Measurements from ENCODE around the gene DNAJC1. TPM values are rescaled to one million over a fixed set of nuclear protein-coding genes. Genes with fewer than 3 reads are reported as not detected.

The DNAJC1 gene
- total RNA-seq, 5 donors from 2014 or later (not counting 1 experiment from before 2014, with no cell fraction given), result 12.8 to 23.1 (median 16.7) TPM

GRCh38 chr10:21894648-21895342, 108.7 kb downstream of the DNAJC1 start:
- Mint-ChIP-seq H3K4me1 (peaks cover 10 to 14% (median 13%) of the 10 kb centered on the region in 3 donors), H3K36me3 (peaks cover 66% of the 10 kb centered on the region), H3K4me3 (no peak overlapping the region), H3K27ac (no peak overlapping the region), H3K27me3 (no peaks in the 10 kb centered on the region), H3K9me3 (peaks cover 13 to 34% (median 21%) of the 10 kb centered on the region in 3 donors)
- Histone ChIP-seq H3K4me3 (ENCODE audit: control insufficient read depth in 1 of 2, extremely low read depth in 1 of 2, low read length in 1 of 2) (no peak overlapping the region), H3K36me3 (ENCODE audit: control insufficient read depth in 2 of 2, extremely low read depth in 1 of 2, insufficient read depth in 1 of 2, low read length in 1 of 2) (peaks cover 7 to 11% of the 10 kb centered on the region in 2 donors), H3K27me3 (replicated peaks in 1 of 2; ENCODE audit: control insufficient read depth in 2 of 2, extremely low read depth in 1 of 2, insufficient read depth in 2 of 2, low read length in 1 of 2) (no peaks in the 10 kb centered on the region), H3K9me3 (no peaks in the 10 kb centered on the region), H3K27ac (ENCODE audit: low read length) (no peak overlapping the region), H3K4me1 (ENCODE audit: control insufficient read depth in 1 of 2, extremely low read depth in 1 of 2, insufficient read depth in 2 of 2, low read length in 2 of 2) (peaks cover 7 to 13% of the 10 kb centered on the region in 2 experiments)
- ChIA-PET CTCF (no interaction called here), POLR2A (no interaction called here)
- whole genome bisulfite sequencing (ENCODE audit: insufficient coverage), result 100% methylated on average over 2 of the region's 4 CpGs
- DNase-seq (no peak), ATAC-seq (replicated peaks in 1 of 4) (no peak)

- Histone ChIP-seq H3K4me1 (ENCODE audit: control insufficient read depth in 1 of 2, extremely low read depth in 1 of 2, insufficient read depth in 2 of 2, low read length in 2 of 2) (peaks cover 19 to 21% of the 10 kb centered on the region in 2 experiments), H3K27me3 (replicated peaks in 1 of 2; ENCODE audit: control insufficient read depth in 2 of 2, extremely low read depth in 1 of 2, insufficient read depth in 2 of 2, low read length in 1 of 2) (no peaks in the 10 kb centered on the region), H3K4me3 (ENCODE audit: control insufficient read depth in 1 of 2, extremely low read depth in 1 of 2, low read length in 1 of 2) (no peak overlapping the region), H3K36me3 (ENCODE audit: control insufficient read depth in 2 of 2, extremely low read depth in 1 of 2, insufficient read depth in 1 of 2, low read length in 1 of 2) (peaks cover 0 to 8% of the 10 kb centered on the region in 2 donors), H3K27ac (ENCODE audit: low read length) (no peak overlapping the region), H3K9me3 (no peaks in the 10 kb centered on the region)
- ChIA-PET CTCF (interaction anchor here in 1 of 2 donors (0.5 kb wide), 1 partner anchor 99 kb away, joined by 5 read pairs; no protein-coding TSS in a partner anchor), POLR2A (no interaction called here)
- ATAC-seq (replicated peaks in 1 of 4) (peak in 3 of 4 experiments; percentile 51 to 62 (median 56)), DNase-seq (peak in 1 of 35 experiments; percentile 9)
- H3K4me3 Mint-ChIP-seq, result no peak overlapping the region
- H3K27me3 Mint-ChIP-seq, result no peaks in the 10 kb centered on the region
- no CpG with 5 or more reads among the region's 3 CpGs for WGBS (ENCODE audit: insufficient coverage)
- peak overlapping the region in 1 of 2 donors; percentile 13 for H3K27ac Mint-ChIP-seq
- H3K36me3 Mint-ChIP-seq, result peaks cover 46% of the 10 kb centered on the region
- peaks cover 13 to 34% (median 23%) of the 10 kb centered on the region in 3 donors for H3K9me3 Mint-ChIP-seq
- H3K4me1 Mint-ChIP-seq, result peaks cover 35 to 43% (median 38%) of the 10 kb centered on the region in 3 donors
Measured at GRCh38 chr10:21891439-21891838, 112.1 kb downstream of the DNAJC1 start.

GRCh38 chr10:21889477-21890275, 113.9 kb downstream of the DNAJC1 start:
- Mint-ChIP-seq H3K4me1 (peaks cover 35 to 46% (median 38%) of the 10 kb centered on the region in 3 donors), H3K27ac (no peak overlapping the region)

GRCh38 chr10:21888959-21889358, 114.6 kb downstream of the DNAJC1 start:
- H3K4me3 Mint-ChIP-seq, result peak overlapping the region in 1 of 3 donors; percentile 52
- Histone ChIP-seq H3K4me3 (ENCODE audit: control insufficient read depth in 1 of 2, extremely low read depth in 1 of 2, low read length in 1 of 2) (no peak overlapping the region), H3K27ac (ENCODE audit: low read length) (no peak overlapping the region), H3K9me3 (no peaks in the 10 kb centered on the region), H3K36me3 (ENCODE audit: control insufficient read depth in 2 of 2, extremely low read depth in 1 of 2, insufficient read depth in 1 of 2, low read length in 1 of 2) (no peaks in the 10 kb centered on the region), H3K27me3 (replicated peaks in 1 of 2; ENCODE audit: control insufficient read depth in 2 of 2, extremely low read depth in 1 of 2, insufficient read depth in 2 of 2, low read length in 1 of 2) (no peaks in the 10 kb centered on the region), H3K4me1 (ENCODE audit: control insufficient read depth in 1 of 2, extremely low read depth in 1 of 2, insufficient read depth in 2 of 2, low read length in 2 of 2) (peaks cover 19 to 21% of the 10 kb centered on the region in 2 experiments)
- no peaks in the 10 kb centered on the region for H3K27me3 Mint-ChIP-seq
- WGBS (ENCODE audit: insufficient coverage), result no CpG with 5 or more reads among the region's 5 CpGs
- peaks cover 43% of the 10 kb centered on the region for H3K36me3 Mint-ChIP-seq
- DNase-seq (peak in 16 of 35 experiments; percentile 2 to 47 (median 9)), ATAC-seq (replicated peaks in 1 of 4) (peak; percentile 52 to 85 (median 77))
- H3K4me1 Mint-ChIP-seq, result peaks cover 35 to 46% (median 38%) of the 10 kb centered on the region in 3 donors
- H3K27ac Mint-ChIP-seq, result peak overlapping the region in 1 of 2 donors; percentile 22
- CTCF ChIA-PET, result interaction anchor here (0.6 to 0.7 kb wide), 4 partner anchors 11 to 73 kb away, joined by 3 to 7 read pairs (median 4); no protein-coding TSS in a partner anchor
- POLR2A ChIA-PET, result interaction anchor here in 1 of 2 donors (0.5 to 0.6 kb wide), 2 partner anchors 117 to 856 kb away, joined by 3 to 4 read pairs; no protein-coding TSS in a partner anchor
- peaks cover 23 to 37% (median 32%) of the 10 kb centered on the region in 3 donors for H3K9me3 Mint-ChIP-seq

More at GRCh38 chr10:21889477-21890275, 113.9 kb downstream of the DNAJC1 start:
- DNase-seq (no peak), ATAC-seq (replicated peaks in 1 of 4) (peak in 1 of 4 experiments; percentile 40)
- no peaks in the 10 kb centered on the region for H3K27me3 Mint-ChIP-seq
- Histone ChIP-seq H3K4me1 (ENCODE audit: control insufficient read depth in 1 of 2, extremely low read depth in 1 of 2, insufficient read depth in 2 of 2, low read length in 2 of 2) (peaks cover 19 to 21% of the 10 kb centered on the region in 2 experiments), H3K27ac (ENCODE audit: low read length) (no peak overlapping the region), H3K9me3 (no peaks in the 10 kb centered on the region), H3K36me3 (ENCODE audit: control insufficient read depth in 2 of 2, extremely low read depth in 1 of 2, insufficient read depth in 1 of 2, low read length in 1 of 2) (no peaks in the 10 kb centered on the region), H3K4me3 (ENCODE audit: control insufficient read depth in 1 of 2, extremely low read depth in 1 of 2, low read length in 1 of 2) (no peak overlapping the region), H3K27me3 (replicated peaks in 1 of 2; ENCODE audit: control insufficient read depth in 2 of 2, extremely low read depth in 1 of 2, insufficient read depth in 2 of 2, low read length in 1 of 2) (no peaks in the 10 kb centered on the region)
- peaks cover 25 to 42% (median 35%) of the 10 kb centered on the region in 3 donors for H3K9me3 Mint-ChIP-seq
- no CpG with 5 or more reads among the region's 2 CpGs for WGBS (ENCODE audit: insufficient coverage)
- H3K36me3 Mint-ChIP-seq, result peaks cover 47% of the 10 kb centered on the region
- peak overlapping the region in 1 of 3 donors; percentile 52 for H3K4me3 Mint-ChIP-seq
- POLR2A ChIA-PET, result no interaction called here
- CTCF ChIA-PET, result interaction anchor here (0.6 to 0.7 kb wide), 3 partner anchors 11 to 72 kb away, joined by 3 to 5 read pairs (median 3); no protein-coding TSS in a partner anchor

GRCh38 chr10:21885940-21886339, 117.6 kb downstream of the DNAJC1 start:
- Histone ChIP-seq H3K4me3 (ENCODE audit: control insufficient read depth in 1 of 2, extremely low read depth in 1 of 2, low read length in 1 of 2) (no peak overlapping the region), H3K27me3 (replicated peaks in 1 of 2; ENCODE audit: control insufficient read depth in 2 of 2, extremely low read depth in 1 of 2, insufficient read depth in 2 of 2, low read length in 1 of 2) (no peaks in the 10 kb centered on the region), H3K27ac (ENCODE audit: low read length) (no peak overlapping the region), H3K9me3 (no peaks in the 10 kb centered on the region), H3K36me3 (ENCODE audit: control insufficient read depth in 2 of 2, extremely low read depth in 1 of 2, insufficient read depth in 1 of 2, low read length in 1 of 2) (peaks cover 0 to 6% of the 10 kb centered on the region in 2 donors), H3K4me1 (ENCODE audit: control insufficient read depth in 1 of 2, extremely low read depth in 1 of 2, insufficient read depth in 2 of 2, low read length in 2 of 2) (peaks cover 15 to 20% of the 10 kb centered on the region in 2 experiments)
- no peaks in the 10 kb centered on the region for H3K27me3 Mint-ChIP-seq
- no peak overlapping the region for H3K27ac Mint-ChIP-seq
- no peak overlapping the region for H3K4me3 Mint-ChIP-seq
- H3K36me3 Mint-ChIP-seq, result peaks cover 33% of the 10 kb centered on the region
- ChIA-PET CTCF (no interaction called here), POLR2A (no interaction called here)
- no peak for ATAC-seq (replicated peaks in 1 of 4)
- no peak for DNase-seq
- peaks cover 13 to 19% (median 17%) of the 10 kb centered on the region in 3 donors for H3K9me3 Mint-ChIP-seq
- H3K4me1 Mint-ChIP-seq, result peaks cover 29 to 38% (median 29%) of the 10 kb centered on the region in 3 donors

- Mint-ChIP-seq H3K9me3 (peaks cover 10 to 20% (median 18%) of the 10 kb centered on the region in 3 donors), H3K4me1 (no peaks in the 10 kb centered on the region), H3K4me3 (no peak overlapping the region), H3K36me3 (peaks cover 63% of the 10 kb centered on the region), H3K27me3 (no peaks in the 10 kb centered on the region), H3K27ac (no peak overlapping the region)
- ChIA-PET CTCF (interaction anchor here in 1 of 2 donors (0.5 to 0.6 kb wide), 2 partner anchors 294 to 324 kb away, joined by 4 to 5 read pairs; no protein-coding TSS in a partner anchor), POLR2A (interaction anchor here in 1 of 2 donors (0.6 kb wide), 1 partner anchor 657 kb away, joined by 4 read pairs; no protein-coding TSS in a partner anchor)
- Histone ChIP-seq H3K27ac (ENCODE audit: low read length) (no peak overlapping the region), H3K4me3 (ENCODE audit: control insufficient read depth in 1 of 2, extremely low read depth in 1 of 2, low read length in 1 of 2) (no peak overlapping the region), H3K36me3 (ENCODE audit: control insufficient read depth in 2 of 2, extremely low read depth in 1 of 2, insufficient read depth in 1 of 2, low read length in 1 of 2) (no peaks in the 10 kb centered on the region), H3K4me1 (ENCODE audit: control insufficient read depth in 1 of 2, extremely low read depth in 1 of 2, insufficient read depth in 2 of 2, low read length in 2 of 2) (no peaks in the 10 kb centered on the region), H3K27me3 (replicated peaks in 1 of 2; ENCODE audit: control insufficient read depth in 2 of 2, extremely low read depth in 1 of 2, insufficient read depth in 2 of 2, low read length in 1 of 2) (no peaks in the 10 kb centered on the region), H3K9me3 (no peaks in the 10 kb centered on the region)
- DNase-seq (no peak), ATAC-seq (replicated peaks in 1 of 4) (no peak)
- WGBS (ENCODE audit: insufficient coverage), result no CpG with 5 or more reads among the region's 5 CpGs
Measured at GRCh38 chr10:21873198-21873597, 130.3 kb downstream of the DNAJC1 start.

Data from T-cell (primary cell).